Measurements from ENCODE around the gene CCNQ.

CCNQ gene

DNA sequence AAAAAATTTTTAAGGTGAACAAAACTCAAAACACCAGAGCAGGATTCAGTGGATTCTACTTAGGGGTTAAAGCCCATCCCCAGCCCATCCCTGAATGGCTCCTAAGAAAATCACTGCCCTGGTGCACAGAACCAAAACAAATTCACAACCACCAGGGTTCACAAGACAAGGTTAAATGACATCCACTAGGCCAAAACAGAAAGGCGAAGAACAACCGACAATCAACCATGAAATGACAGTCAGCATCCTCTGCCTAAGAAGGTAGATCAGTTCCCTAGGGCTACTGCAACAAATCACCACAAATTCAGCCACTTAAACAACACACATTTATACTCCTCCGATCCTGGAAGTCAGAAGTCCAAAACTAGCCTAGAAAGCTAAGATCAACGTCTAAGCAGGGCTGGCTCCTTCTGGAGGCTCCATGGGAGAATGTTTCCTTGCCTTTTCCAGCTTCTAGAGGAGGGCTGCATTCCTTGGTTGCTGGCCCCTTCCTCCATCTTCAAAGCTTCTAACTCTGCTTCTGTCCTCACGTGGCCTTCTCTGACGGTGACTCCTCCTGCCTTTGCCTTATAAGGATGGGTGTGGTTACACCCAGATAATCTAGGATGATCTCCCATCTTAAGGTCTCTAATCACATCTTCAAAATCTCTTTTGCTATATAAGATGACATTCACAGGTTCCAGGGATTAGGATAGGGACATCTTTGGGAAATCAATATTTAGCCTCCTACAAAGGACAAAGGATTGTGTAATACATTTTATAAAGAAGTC, 1.8 kb downstream of the CCNQ start:
- in situ Hi-C loops (cut with HindIII; ENCODE audit: low sequenced_read_pairs), result no loop called here

DNA sequence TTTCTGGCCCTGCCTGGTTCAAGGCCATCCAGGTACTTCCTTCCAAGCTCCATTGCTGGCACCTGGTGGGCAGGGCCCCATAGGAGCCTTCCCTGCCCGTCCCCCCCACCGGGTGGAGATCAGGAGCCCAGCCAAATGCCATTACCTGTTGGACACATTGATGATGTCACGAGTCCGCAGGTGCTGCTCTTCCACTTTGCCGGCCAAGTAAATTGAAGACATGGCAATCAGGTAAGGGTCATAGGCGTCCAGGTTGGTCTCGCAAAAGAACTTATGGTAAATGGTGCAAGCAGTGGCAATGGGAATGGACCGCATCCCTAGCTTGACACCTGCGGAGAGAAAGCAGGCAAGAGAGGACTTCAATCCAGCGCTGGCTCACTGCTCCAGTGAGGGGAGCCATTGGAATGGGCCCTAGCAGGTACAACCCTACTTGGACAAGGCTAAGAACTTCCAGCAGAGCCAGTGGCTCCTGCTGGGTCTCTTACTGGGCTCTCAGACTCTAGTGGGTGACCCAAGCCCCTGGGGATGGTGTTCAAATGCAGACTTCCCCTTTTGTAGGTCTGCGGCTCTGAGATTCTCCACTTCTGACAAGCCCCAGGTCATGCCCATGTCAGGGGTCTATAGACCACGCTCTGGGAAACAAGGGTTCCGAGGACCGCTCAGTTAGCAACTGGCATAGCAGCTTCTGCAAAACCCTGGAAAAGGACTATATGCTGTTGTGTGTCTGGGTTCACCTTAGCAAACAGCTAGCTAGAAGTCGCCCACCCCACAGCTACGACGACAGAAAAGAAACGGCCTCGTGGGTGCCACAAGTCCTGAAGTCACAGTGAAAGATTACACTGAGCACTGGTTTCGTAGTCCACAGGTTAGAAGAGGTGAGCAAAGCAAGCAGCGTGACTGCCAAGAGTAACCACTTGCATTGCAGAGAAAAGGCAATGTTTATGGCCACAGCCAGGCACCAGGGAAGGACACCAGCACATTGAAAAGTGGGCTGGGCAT, 2.8 kb downstream of the CCNQ start:
- in situ Hi-C loops (cut with HindIII; ENCODE audit: low sequenced_read_pairs), result no loop called here

DNA sequence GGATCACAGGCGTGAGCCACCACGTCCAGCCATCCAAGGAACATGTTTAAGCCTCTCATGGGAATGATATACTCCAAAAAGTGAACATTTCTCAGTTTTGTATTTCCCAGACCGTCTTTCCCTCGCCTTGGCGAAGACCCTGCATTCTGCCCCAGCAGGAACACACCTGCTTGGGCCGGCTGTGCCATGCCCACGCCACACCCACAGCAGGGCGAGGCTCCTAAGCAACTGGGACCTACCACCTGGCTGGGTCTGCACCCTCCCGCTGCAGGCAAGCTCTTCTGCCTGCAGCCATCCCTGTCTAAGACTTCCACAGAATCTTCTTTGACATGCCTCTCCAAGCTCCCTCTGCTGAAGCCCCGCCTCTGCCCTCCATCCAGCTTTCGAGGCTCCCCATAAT, 3.6 kb downstream of the CCNQ start:
- in situ Hi-C loops (cut with HindIII; ENCODE audit: low sequenced_read_pairs), result no loop called here

DNA sequence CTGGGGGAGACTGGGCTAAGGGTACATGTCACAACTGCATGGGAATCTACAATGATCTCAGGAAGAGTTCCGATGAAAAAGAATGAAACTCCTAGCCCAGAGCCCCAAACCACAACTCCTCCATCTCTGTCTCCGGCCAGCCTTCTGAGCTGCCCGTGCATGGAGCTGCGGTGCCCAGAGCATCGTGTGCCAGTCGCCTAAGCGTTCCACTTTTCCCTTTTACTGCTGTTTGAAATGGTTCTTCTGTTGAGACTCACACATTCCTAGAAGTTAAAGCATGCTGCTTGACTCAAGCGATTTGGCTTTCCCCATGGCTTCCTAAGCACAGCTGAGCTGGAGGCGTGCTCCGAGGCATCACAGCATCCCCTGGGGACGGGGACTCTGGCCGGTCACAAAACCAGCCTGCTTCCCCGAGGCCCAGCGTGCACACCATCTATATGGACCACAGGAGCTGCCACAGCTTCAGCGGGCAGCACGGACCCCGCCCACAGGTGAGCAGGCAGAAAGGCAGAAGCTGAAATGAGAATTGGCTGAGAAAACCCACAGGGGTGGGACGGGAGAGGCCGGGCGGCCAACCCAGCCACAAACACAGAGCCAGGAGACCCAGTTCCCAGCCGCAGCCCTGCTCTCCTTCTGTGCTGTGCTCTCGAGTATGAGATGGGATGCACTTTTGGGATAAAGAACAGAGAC, 5.0 kb downstream of the CCNQ start:
- in situ Hi-C loops (cut with HindIII; ENCODE audit: low sequenced_read_pairs), result no loop called here

DNA sequence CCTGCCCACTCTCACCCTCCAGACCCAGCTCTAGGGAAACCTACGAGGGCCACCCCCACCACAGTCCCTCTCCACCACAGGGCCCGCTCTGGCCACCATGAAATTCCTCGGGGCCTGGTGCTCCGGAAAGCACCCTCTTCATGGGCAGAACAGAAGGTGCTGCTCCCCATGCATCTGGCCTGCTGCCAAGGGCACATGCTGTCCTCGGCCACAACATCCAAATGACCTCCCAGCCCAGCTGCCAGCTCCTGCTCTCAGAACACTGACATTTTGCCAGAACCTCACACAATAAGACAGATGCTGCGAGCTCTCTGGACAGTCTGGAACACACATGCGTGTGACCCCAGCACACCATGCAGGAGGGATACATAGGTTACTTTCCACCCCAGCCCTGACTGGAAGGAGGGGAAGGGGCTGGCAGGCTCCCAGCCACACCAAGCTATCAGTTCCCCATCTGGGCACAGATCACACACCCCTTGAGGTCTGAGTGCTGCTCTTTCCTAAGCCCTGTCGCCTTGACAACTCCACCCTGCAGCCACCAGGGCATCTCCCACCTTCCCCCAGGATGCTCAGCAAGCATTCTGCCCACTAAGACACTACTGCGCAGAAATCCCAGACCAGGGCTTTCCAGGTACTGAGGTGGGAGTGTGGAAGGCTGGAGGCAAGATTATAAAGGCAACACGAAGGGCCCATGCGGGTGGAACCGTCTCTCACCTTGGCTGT, 5.8 kb downstream of the CCNQ start:
- in situ Hi-C loops (cut with HindIII; ENCODE audit: low sequenced_read_pairs), result no loop called here

DNA sequence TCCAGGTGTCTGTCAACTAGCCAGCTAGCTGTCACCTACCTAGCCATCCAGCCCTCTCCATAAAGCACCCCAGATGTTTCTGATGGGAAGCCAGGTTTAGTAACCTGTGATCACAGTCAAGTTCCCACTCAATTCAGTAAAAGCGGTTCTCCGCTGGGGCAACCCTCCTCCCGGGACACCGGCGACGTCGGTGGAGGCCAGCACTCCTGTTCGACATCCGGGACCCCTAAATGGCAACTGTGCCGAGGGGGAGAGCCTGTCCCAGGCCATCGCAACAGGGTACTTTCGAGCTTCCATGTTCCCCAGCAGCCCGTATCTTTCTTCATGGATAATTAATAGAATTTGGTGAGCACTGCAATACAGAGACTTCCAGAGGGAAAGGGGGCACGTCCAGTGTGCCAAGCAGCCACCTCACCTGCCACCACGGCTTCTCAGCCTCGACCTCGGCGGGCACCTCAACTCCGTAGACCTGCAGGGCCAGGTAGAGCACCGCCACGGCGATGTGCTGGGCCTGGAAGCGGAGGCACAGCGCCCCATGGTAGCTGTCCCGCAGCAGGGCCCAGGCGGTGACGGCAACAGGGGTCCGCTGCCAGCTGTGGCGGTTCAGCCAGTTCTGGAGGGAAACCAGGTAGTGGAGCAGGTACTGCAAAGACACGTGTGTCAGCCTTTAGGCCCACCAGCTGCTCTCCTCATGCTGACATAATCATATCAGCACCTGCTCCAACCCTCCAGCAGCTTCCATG, 6.7 kb downstream of the CCNQ start:
- in situ Hi-C loops (cut with HindIII; ENCODE audit: low sequenced_read_pairs), result no loop called here

DNA sequence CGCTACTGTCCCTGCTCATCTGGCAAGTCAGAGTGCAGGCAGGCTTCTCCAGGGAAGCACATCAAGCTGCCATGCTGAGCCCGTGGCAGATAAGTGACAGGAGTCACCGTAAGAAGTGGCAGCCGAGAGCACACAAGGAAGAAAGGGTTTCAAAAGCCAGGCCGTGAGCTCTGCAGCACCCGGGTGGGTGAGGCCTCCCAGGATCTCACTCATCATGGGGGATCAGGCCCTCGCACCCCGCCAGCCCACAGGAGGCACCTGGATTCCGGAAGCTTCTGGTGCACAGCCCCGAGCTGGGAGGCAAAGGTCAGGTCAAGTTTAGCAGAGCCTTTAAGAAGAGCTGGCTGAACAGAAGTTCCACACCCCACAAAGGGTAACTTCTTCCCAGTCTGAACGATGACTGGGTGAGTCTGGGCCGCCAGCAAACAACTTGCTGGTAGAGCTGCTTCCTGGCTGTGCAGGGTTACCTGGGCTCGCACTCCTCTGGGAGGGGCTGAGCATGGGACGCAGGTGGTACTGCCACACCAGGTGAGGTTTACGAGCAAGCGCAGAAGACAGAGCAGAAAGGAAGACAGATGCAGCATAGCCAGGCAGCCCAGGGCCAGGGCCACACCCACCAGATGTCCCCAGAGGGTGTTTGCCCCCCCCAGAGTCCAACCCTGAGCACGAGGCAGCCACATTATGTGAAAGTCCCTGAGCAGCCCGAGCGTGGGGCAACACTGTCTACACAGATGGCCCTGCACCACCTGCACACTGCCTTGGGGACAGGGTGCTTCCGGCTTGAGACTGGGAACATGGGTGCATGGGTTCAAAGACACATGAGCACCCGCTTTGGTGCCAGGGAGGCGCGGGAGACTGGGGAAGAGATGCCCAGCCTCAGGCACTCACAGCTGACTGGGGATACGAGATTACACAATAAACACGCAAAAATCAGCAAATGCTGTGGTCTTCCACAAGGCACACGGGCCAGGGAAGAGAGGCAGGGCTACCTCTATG, 7.7 kb downstream of the CCNQ start:
- in situ Hi-C loops (cut with HindIII; ENCODE audit: low sequenced_read_pairs), result no loop called here

DNA sequence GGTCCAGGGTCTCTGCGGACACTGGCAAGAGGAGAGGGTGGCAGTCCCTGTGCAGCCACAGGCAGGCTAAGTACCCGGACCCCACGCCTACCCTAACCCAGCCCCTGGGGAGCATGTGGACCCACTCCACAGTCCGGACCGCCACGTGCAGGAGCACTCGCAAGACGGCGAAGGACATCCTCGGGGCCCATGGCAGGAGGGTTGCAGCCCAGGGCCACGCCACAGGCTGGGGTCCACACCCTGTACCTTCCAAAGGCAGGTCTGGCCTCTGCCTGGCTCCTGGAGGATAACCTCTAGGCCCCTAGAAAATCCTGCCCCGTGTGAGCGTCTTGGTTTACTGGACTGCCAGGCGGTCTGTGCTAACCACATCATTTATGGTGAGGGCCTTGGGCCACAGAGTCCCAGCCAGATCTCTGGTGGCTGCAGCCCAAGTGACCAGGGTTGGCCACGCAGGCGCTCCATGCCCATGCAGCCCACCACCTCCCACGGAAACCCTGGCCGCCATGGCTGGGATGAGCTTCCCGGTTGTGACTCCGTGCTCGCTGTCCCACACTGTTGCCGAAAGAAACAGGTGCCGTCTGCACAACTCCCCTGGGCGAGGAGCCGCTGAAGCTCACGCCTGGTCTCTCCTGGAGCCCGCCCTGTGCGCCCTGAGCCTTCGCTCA, 10.0 kb downstream of the CCNQ start:
- in situ Hi-C loops (cut with HindIII; ENCODE audit: low sequenced_read_pairs), result no loop called here

DNA sequence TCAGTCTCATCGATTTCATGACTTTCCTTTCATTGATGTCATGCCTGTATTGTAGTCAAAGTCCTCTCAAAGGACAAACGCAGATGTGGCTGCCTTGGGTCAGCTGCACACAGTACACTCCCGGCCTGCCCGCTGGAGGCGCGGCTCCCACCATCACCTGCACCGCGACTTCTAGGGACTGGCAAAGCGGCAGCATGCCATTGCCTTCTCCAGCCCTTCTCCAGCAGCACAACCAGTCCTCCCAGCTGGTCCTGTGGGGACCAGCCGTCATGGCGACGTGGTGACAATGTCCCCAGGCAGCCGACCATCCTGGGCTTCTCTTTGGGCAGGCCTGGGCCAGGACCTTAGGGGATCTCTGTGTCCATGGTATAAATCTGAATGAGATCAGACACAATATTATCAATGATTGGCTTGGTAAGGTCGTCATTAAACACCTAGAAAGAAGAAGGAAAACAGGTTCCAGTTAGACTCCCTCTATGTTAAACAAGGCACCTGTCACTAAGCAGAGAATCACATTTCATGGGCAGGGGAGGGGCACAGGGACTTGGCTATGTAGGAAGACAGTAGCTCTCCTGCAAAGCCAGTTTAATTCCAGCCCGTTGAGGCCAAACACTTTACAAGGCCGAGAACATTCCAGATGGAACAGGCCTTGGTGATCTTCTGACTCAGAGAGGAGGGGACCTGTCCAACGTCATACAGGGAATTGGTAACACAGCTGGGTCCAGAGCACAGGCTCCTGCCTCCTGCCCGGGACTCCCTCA, 10.7 kb downstream of the CCNQ start:
- in situ Hi-C loops (cut with HindIII; ENCODE audit: low sequenced_read_pairs), result no loop called here

DNA sequence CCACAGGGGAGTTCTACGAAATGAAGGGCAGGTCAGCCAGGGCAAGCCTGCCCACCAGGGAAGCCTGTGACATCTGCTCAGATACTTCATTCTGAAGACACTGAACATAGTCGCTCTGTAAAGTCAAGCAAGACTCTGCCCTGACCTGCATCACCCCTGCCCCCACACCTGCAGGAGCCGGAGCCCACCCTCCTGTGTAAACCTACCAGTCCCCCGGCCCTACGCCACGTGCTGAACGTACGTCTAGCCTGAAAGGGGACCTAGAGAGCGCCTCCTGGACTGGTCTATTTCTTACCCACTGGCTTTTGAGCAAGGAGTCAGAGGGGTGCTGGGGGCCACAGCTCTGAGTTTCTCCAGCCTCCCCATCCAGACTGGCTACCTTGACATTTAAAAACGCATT, 11.6 kb downstream of the CCNQ start:
- in situ Hi-C loops (cut with HindIII; ENCODE audit: low sequenced_read_pairs), result no loop called here

DNA sequence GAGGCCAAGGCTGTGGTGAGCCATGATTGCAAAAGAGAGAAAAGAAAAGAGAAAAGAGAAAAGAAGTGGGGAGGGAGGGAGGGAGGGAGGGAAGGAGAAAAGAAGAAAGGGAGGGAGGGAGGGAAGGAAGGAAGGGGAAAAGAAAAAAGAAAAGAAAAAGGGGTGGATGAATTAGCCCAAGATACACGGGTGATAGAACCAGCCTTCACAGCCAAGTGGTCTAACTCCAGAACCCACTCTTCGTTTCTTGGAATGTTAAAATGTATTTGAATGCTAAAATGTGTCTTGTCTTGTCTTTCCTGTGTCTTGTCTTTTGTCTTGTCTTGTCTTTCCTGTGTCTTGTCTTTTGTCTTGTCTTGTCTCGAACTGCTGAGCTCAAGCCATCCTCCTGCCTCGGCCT, 13.1 kb downstream of the CCNQ start:
- in situ Hi-C loops (cut with HindIII; ENCODE audit: low sequenced_read_pairs), result no loop called here

DNA sequence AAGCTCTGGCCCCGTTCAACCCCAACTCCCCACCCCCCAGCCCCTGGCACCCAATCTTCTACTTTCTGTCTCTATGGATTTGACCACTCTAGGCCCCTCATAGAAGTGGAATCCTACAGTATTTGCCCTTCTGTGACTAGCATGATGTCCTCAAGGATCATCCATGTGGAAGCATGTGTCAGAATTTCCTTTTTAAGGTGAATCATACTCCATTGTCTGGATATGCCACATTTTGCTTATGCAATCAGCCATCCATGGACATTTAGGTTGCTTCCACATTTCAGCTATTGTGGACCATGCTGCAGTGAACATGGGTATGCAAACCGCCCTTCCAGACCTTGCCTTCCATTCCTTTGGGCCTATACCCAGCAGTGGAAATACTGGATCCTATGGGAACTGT, 15.5 kb downstream of the CCNQ start:
- in situ Hi-C loops (cut with HindIII; ENCODE audit: low sequenced_read_pairs), result no loop called here

DNA sequence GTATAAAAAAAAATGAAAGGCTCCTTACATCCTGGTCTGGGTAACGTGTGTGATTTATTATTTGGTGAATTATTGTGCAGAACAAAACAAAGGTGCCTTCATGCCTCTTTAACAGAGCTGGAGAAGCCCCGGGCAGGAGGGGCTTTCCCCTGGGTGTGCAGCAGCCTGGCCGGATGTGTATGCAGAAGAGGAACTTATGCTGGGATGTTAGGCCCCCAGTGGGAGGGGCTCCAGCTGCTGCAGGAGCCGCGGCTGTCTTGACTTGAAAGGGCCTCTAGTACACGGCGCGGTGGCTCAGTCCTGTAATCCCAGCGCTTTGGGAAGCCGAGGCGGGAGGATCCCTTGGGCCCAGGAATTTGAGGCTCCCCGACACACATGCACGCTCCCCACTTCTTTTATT, 16.0 kb downstream of the CCNQ start:
- in situ Hi-C loops (cut with HindIII; ENCODE audit: low sequenced_read_pairs), result no loop called here

DNA sequence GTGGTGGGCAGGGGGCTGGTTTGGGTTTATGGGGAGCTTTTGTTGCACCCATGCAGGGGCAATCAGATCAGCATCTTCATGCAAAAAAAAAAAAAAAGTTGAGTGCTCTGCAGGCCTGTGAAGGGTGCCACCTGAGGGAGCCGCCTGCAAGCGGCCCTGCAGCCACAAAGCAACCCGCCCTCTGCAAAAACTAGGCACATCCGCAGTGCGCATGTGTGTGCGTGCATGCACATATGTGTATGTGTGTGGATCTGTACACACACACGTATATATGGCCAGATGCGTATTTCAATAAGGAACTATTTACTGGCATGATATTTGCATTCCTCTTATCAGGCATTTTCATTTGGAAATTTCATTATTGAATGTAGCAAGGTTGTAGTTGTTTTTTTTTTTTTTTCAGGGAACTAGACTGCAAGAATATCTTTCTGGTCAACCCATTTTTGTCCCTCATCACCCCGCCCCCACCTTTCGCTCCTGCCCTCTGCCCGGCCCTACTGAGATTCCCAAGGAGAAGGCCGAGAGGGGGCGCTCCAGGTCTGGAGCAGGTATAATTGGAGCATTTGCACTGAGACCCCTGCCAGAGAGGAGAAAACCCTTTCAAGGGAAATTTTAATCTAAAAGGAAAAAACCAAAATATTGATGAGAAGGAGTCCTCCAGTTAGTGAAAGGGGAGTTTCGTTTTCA, 18.1 kb downstream of the CCNQ start:
- in situ Hi-C loops (cut with HindIII; ENCODE audit: low sequenced_read_pairs), result no loop called here

DNA sequence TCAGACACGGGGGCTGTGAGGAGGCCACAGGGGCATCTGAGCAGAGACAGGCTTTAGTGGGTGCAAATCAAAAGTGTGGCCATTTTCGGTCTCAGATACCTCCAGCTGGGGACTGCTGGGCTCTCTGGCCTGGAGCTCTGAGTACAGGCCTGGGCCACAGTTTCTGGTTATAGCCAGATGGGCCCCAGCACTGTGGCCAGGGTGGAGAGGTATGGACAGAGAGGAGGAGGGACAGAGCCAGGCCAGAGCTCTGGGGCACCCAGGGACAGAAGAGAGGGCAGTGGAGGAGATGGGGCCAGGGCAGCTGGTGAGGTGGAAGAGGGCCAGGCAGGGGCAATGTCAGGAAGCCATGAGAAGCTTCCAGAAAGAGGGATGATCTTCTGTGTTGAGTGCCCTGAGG, 20.1 kb downstream of the CCNQ start:
- in situ Hi-C loops (cut with HindIII; ENCODE audit: low sequenced_read_pairs), result no loop called here

DNA sequence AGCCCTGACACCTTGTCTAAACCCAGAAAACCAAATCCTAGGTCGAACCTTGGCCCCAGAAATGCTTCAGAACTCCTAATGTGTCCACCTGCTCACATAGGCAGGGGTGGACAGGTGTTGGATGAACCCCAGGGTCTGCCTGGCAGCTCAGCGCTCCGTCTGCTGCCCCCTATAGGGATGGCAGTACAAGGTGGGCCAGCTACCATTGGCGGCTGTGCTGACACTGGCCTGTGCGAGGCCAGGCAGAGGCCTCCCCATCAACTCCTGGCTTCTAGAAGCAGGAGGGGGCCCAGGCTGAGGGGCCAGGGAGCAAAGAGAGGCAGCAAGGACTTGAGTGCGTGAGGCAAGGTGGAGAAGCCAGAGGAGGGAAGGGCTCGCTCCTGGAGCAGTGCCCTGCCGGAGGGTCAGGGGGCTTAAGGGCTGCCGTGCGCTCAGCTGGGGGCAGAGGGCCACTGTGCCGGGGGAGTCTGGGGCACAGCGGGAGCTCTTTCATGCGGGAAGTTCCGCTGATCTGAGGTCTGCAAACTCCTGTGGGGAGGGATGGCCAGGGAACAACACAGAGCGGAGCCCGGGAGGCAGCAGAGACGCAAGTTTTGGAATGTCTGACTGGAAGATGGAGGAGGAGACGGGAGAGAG, 20.6 kb downstream of the CCNQ start:
- in situ Hi-C loops (cut with HindIII; ENCODE audit: low sequenced_read_pairs), result no loop called here

DNA sequence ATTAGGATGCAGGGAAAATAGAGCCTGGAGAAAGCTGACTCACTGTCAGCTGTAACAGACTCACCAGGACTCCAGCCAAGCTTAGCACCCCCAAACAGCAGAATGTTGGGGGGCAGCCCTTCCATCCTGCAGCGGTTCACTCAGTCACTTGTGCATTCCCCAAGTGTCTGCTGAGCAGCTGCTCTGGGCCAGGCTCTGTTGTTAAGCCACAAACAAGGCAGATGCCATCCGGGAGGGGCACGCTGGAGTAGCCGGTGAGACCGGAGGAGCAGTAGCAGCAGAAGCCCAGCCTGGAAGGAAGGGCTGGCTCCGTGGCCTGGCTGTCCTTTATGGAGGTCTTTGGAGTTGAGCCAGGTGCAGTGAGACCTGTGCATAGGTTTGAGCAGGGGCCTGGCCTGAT, 22.0 kb downstream of the CCNQ start:
- in situ Hi-C loops (cut with HindIII; ENCODE audit: low sequenced_read_pairs), result no loop called here

Measured in DLD1 (cell line).